HG02610 (cell line): ENCODE measurements around the gene ADGRF5.
"Not testable (repeated sequence)": the region's sequence is repeated elsewhere in the genome, so short reads cannot be mapped to it uniquely, and the experiment has no call there.

Experiments
- ATAC-seq: cut with Tn5 transposase; IDR thresholded peaks from one replicate; pipeline ENCODE4 v1.9.1; 2021; ENCODE audit warnings: mild to moderate bottlenecking, moderate library complexity; ENCODE audit not compliant: unreplicated experiment

The ADGRF5 gene

GRCh38 chr6:46834257-46834916 lies 87.4 kb downstream of the ADGRF5 start:
- not testable (repeated sequence) for ATAC-seq

GRCh38 chr6:46832816-46833215 lies 88.9 kb downstream of the ADGRF5 start:
- ATAC-seq, result no peak

DNA sequence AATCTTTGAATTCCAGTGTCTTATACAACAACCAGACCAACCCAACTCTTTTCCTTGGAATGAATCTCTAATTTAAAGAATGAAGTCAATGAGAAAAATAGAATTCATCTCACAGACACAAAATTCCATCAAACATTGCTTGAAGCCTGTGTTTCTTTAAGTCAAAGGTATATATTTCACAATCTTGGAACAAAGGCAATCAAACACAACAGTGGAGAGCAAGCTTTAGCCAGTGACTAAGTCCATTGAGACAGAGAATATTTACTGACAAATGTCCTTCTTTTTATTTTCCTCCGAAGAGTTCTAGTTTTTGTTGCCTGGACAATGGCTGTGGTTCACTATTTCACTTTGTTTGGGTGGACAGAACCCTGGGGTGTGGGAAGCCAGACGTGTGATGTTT lies 92.8 kb downstream of the ADGRF5 start:
- no peak for ATAC-seq

DNA sequence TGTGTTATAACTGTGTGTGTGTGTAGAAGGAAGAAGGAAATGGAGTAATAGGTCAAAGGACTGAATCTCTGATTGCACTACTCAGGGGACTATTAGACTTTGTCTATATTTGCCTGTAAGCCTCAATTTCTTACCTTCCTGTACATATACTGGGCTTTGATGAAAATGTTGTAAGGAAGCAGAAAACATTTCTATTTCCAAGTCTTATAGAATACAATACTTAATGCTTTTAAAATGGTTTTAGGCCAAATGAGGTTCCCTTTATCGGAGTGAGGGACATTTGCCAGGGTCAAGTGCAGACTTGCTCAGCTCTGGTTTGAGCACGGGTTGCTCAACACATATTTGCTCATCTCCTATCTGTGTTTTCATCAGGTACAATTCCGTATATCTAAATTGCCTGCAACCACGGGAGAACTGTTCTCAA lies 100.3 kb downstream of the ADGRF5 start:
- no peak for ATAC-seq

- no peak for ATAC-seq
Measured at GRCh38 chr6:46819561-46819960, 102.2 kb downstream of the ADGRF5 start.

- ATAC-seq, result no peak
Measured at GRCh38 chr6:46816626-46817025, 105.1 kb downstream of the ADGRF5 start.

GRCh38 chr6:46815130-46815529 lies 106.6 kb downstream of the ADGRF5 start:
- no peak for ATAC-seq

GRCh38 chr6:46808806-46809205 lies 112.9 kb downstream of the ADGRF5 start:
- no peak for ATAC-seq
